VCaP (cell line): ENCODE data around the gene TTC28.

Experiments
- H3K27ac ChIP-seq: fragments of 450-650 bp; 2 replicates; pipeline ENCODE4 v1.5.1; 2017
- TF ChIP-seq, protein P1 (sequence below): fragments of 450-650 bp; conservative IDR thresholded peaks from 2 replicates; pipeline ENCODE4 v1.5.1; 2017; ENCODE audit warnings: mild to moderate bottlenecking, moderate library complexity

The TTC28 gene

GRCh38 chr22:28185130-28185529 is 494.5 kb downstream of the TTC28 start:
- TF ChIP-seq, protein P1, sequence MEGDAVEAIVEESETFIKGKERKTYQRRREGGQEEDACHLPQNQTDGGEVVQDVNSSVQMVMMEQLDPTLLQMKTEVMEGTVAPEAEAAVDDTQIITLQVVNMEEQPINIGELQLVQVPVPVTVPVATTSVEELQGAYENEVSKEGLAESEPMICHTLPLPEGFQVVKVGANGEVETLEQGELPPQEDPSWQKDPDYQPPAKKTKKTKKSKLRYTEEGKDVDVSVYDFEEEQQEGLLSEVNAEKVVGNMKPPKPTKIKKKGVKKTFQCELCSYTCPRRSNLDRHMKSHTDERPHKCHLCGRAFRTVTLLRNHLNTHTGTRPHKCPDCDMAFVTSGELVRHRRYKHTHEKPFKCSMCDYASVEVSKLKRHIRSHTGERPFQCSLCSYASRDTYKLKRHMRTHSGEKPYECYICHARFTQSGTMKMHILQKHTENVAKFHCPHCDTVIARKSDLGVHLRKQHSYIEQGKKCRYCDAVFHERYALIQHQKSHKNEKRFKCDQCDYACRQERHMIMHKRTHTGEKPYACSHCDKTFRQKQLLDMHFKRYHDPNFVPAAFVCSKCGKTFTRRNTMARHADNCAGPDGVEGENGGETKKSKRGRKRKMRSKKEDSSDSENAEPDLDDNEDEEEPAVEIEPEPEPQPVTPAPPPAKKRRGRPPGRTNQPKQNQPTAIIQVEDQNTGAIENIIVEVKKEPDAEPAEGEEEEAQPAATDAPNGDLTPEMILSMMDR: no peak
- H3K27ac ChIP-seq: no peak overlapping the region

GRCh38 chr22:28183078-28183860 is 496.4 kb downstream of the TTC28 start:
- TF ChIP-seq, protein P1: no peak
- no peak overlapping the region for H3K27ac ChIP-seq

- TF ChIP-seq, protein P1: no peak
- peak overlapping the region; percentile 83 for H3K27ac ChIP-seq
Observed at GRCh38 chr22:28180804-28181731, 498.6 kb downstream of the TTC28 start.

GRCh38 chr22:28179392-28179791 is 500.2 kb downstream of the TTC28 start:
- H3K27ac ChIP-seq: peak overlapping the region; percentile 83; the same call in 1 of the 2 replicates

GRCh38 chr22:28175730-28176492 is 503.7 kb downstream of the TTC28 start:
- H3K27ac ChIP-seq: no peak overlapping the region; the same call in 1 of the 2 replicates
- TF ChIP-seq, protein P1: no peak

More at GRCh38 chr22:28179392-28179791, 500.2 kb downstream of the TTC28 start:
- TF ChIP-seq, protein P1: no peak

GRCh38 chr22:28174509-28174908 is 505.1 kb downstream of the TTC28 start:
- TF ChIP-seq, protein P1: no peak
- H3K27ac ChIP-seq: peak overlapping the region; percentile 96
